ENCODE measurements around the gene PF4V1.

GRCh38 chr4:73870260-73870659 is 17.2 kb downstream of the PF4V1 start:
- TF ChIP-seq CTCF (IDR thresholded peaks at IDR 0.05), result no peak
- TF ChIP-seq EZH2 (IDR thresholded peaks at IDR 0.05; ENCODE audit: borderline replicate concordance, insufficient read depth, low read depth, low read length, poor library complexity, severe bottlenecking), result no peak

All from B cell (primary cell).